Measurements from ENCODE around the gene SETMAR. TPM values are rescaled to one million over a fixed set of nuclear protein-coding genes. Genes with fewer than 3 reads are reported as not detected.
"Not testable (repeated sequence)": the region's sequence is repeated elsewhere in the genome, so short reads cannot be mapped to it uniquely, and the experiment has no call there.

Gene SETMAR
- total RNA-seq, 1 donor: 11.9 TPM

GRCh38 chr3:4297486-4297885, 5.7 kb upstream of the SETMAR start:
- H3K4me2 ChIP-seq (ENCODE audit: insufficient read depth, low read length): no peak overlapping the region
- H3K79me2 ChIP-seq (ENCODE audit: insufficient read depth, low read length): no peaks in the 10 kb centered on the region
- H4K20me1 ChIP-seq (ENCODE audit: insufficient read depth, low read length): no peaks in the 10 kb centered on the region
- H3K27me3 ChIP-seq (ENCODE audit: insufficient read depth, low read length): no peaks in the 10 kb centered on the region
- no peaks in the 10 kb centered on the region for H3K36me3 ChIP-seq (ENCODE audit: insufficient read depth, low read length)
- H3K4me1 ChIP-seq (ENCODE audit: insufficient read depth, low read length): no peaks in the 10 kb centered on the region
- no peak overlapping the region for H2AFZ ChIP-seq (ENCODE audit: low read length)
- H3K4me3 ChIP-seq (ENCODE audit: insufficient read depth, low read length): no peak overlapping the region
- no peak for TF ChIP-seq CTCF (IDR thresholded peaks at IDR 0.05; ENCODE audit: extremely low read depth, low read depth, low read length)
- no peaks in the 10 kb centered on the region for H3K9me3 ChIP-seq (ENCODE audit: low read depth, low read length)
- no peak for DNase-seq (ENCODE audit: insufficient read length, low spot score, missing footprints)
- no peak overlapping the region for H3K27ac ChIP-seq (ENCODE audit: low read depth, low read length)

GRCh38 chr3:4302747-4303146, 422 bp upstream of the SETMAR start:
- no peak for DNase-seq (ENCODE audit: insufficient read length, low spot score, missing footprints)
- no peaks in the 10 kb centered on the region for H4K20me1 ChIP-seq (ENCODE audit: insufficient read depth, low read length)
- H3K36me3 ChIP-seq (ENCODE audit: insufficient read depth, low read length): no peaks in the 10 kb centered on the region
- H3K79me2 ChIP-seq (ENCODE audit: insufficient read depth, low read length): peaks cover 4% of the 10 kb centered on the region
- peak overlapping the region; percentile 99 for H2AFZ ChIP-seq (ENCODE audit: low read length)
- peak overlapping the region; percentile 90 for H3K4me3 ChIP-seq (ENCODE audit: insufficient read depth, low read length)
- peak overlapping the region; percentile 99 for H3K4me2 ChIP-seq (ENCODE audit: insufficient read depth, low read length)
- H3K9me3 ChIP-seq (ENCODE audit: low read depth, low read length): no peaks in the 10 kb centered on the region
- peaks cover 3% of the 10 kb centered on the region for H3K4me1 ChIP-seq (ENCODE audit: insufficient read depth, low read length)
- TF ChIP-seq CTCF (IDR thresholded peaks at IDR 0.05; ENCODE audit: extremely low read depth, low read depth, low read length): no peak
- H3K27me3 ChIP-seq (ENCODE audit: insufficient read depth, low read length): no peaks in the 10 kb centered on the region
- peak overlapping the region; percentile 83 for H3K27ac ChIP-seq (ENCODE audit: low read depth, low read length)

GRCh38 chr3:4305210-4305609, 2.0 kb downstream of the SETMAR start:
- H3K4me1 ChIP-seq (ENCODE audit: insufficient read depth, low read length); H4K20me1 ChIP-seq (ENCODE audit: insufficient read depth, low read length); DNase-seq (ENCODE audit: insufficient read length, low spot score, missing footprints); H3K27me3 ChIP-seq (ENCODE audit: insufficient read depth, low read length); H3K79me2 ChIP-seq (ENCODE audit: insufficient read depth, low read length); H3K9me3 ChIP-seq (ENCODE audit: low read depth, low read length); H3K4me2 ChIP-seq (ENCODE audit: insufficient read depth, low read length); H3K27ac ChIP-seq (ENCODE audit: low read depth, low read length); H3K4me3 ChIP-seq (ENCODE audit: insufficient read depth, low read length); H3K36me3 ChIP-seq (ENCODE audit: insufficient read depth, low read length); H2AFZ ChIP-seq (ENCODE audit: low read length): not testable (repeated sequence)

GRCh38 chr3:4306091-4306490, 2.9 kb downstream of the SETMAR start:
- H3K4me2 ChIP-seq (ENCODE audit: insufficient read depth, low read length): no peak overlapping the region
- H3K4me1 ChIP-seq (ENCODE audit: insufficient read depth, low read length): peaks cover 5% of the 10 kb centered on the region

More at GRCh38 chr3:4306091-4306490, 2.9 kb downstream of the SETMAR start:
- Histone ChIP-seq H3K4me3 (ENCODE audit: insufficient read depth, low read length) (no peak overlapping the region), H3K79me2 (ENCODE audit: insufficient read depth, low read length) (peaks cover 4% of the 10 kb centered on the region), H2AFZ (ENCODE audit: low read length) (no peak overlapping the region), H3K27ac (ENCODE audit: low read depth, low read length) (no peak overlapping the region), H3K27me3 (ENCODE audit: insufficient read depth, low read length) (no peaks in the 10 kb centered on the region), H3K9me3 (ENCODE audit: low read depth, low read length) (no peaks in the 10 kb centered on the region), H4K20me1 (ENCODE audit: insufficient read depth, low read length) (no peaks in the 10 kb centered on the region), H3K36me3 (ENCODE audit: insufficient read depth, low read length) (no peaks in the 10 kb centered on the region)
- no peak for DNase-seq (ENCODE audit: insufficient read length, low spot score, missing footprints)
- TF ChIP-seq CTCF (IDR thresholded peaks at IDR 0.05; ENCODE audit: extremely low read depth, low read depth, low read length): no peak

Data from osteoblast (primary cell).